Measurements from ENCODE around the gene FBXO40. TPM values are rescaled to one million over a fixed set of nuclear protein-coding genes. Genes with fewer than 3 reads are reported as not detected.

Gene FBXO40
- polyA plus RNA-seq, 1 donor: 2.6 TPM

DNA sequence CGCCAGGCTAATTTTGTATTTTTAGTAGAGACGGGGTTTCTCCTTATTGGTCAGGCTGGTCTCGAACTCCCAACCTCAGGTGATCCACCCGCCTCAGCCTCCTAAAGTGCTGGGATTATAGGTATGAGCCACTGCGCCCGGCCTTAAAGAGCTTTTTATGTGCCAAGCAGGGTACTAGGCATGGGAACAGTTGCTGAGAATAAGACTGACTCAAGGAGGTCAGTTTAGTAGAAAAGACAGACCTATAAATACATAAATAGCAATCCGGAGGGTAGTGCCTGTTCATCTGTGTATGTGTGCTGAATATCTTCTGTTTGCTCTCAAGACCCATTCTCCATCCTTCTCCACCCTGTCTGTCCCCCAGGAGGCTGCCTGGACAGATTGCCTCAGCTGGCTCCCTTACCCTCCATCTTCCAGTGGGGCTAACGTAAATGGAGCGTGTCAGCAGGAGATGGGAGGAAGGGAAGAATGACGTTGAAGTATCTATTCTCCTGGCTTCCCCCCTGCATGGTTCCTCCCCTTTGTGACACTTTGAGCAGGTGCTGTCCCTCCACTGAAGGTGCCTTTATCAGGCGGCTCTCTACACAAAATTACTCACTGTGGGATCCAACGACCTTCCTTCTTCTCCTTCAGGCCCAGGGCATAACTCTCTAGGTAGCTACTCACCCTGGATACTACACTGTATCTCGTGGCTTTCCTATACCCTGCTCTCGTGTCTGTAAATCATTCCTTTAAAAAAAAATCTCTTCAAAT lies 31.1 kb downstream of the FBXO40 start:
- no peak for DNase-seq

- DNase-seq: no peak
Observed at GRCh38 chr3:121626495-121626894, 33.3 kb downstream of the FBXO40 start.

GRCh38 chr3:121627211-121627610 lies 34.0 kb downstream of the FBXO40 start:
- no peak for DNase-seq

GRCh38 chr3:121627622-121628021 lies 34.4 kb downstream of the FBXO40 start:
- DNase-seq: no peak

DNA sequence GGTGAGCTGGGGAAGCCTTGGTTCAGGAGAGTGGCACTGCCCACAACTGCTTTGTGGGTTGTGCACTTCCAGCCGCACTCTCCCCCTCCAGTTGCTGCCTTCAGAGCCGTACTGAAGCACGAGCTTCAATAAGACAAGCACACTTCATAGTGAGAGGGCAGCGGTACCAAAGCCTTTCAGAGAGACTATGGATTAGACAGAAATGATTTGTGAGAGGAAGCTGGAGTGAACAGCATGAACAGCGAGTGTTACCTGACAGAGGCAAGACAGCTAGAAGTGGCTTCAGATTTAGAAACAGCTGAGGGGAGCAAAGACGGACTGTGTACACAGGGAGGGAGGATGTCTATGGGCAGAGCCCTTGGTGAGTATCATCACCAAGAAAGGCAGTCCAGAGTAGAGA lies 36.4 kb downstream of the FBXO40 start:
- no peak for DNase-seq

- DNase-seq: no peak
Observed at GRCh38 chr3:121630355-121630754, 37.2 kb downstream of the FBXO40 start.

- DNase-seq: no peak
Observed at GRCh38 chr3:121637922-121638321, 44.7 kb downstream of the FBXO40 start.

GRCh38 chr3:121641127-121641526 lies 47.9 kb downstream of the FBXO40 start:
- no peak for DNase-seq

- DNase-seq: no peak
Observed at GRCh38 chr3:121642601-121643314, 49.6 kb downstream of the FBXO40 start.

GRCh38 chr3:121645054-121645453 lies 51.9 kb downstream of the FBXO40 start:
- no peak for DNase-seq

DNA sequence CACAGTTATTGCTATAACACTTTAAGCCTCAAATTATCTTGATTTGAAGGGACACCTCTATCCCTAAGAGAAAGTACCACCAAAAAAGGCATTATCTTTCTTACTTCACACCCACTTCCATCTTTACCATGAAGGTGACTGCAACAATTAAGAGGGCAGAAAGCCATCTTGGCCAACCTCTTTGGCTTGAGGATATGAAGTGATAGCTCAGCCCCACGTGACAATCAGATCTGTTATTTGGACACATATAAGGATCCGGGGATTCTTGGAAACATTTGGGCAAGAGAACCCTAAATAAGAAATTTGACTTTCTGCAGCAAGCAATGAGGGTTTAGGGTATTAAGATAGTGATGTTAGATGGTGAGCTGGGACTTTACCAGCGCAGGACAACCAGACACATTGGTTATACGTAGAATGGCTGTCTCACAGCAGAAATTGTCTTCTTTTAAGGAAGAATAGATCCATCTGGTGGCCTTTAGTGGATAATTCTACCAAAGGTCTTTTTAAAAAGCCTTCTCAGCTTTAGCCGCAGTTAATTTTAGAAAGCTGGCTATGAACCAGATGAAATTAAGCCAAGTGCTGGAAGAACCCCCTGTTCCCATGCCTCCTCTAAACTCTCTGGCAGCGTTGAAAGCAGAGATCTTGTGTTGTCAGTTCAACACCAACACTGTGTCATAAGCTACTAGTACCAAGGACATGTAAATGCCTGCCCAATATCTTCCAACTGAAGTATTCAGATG lies 55.2 kb downstream of the FBXO40 start:
- no peak for DNase-seq

GRCh38 chr3:121649645-121650044 lies 56.5 kb downstream of the FBXO40 start:
- no peak for DNase-seq

DNA sequence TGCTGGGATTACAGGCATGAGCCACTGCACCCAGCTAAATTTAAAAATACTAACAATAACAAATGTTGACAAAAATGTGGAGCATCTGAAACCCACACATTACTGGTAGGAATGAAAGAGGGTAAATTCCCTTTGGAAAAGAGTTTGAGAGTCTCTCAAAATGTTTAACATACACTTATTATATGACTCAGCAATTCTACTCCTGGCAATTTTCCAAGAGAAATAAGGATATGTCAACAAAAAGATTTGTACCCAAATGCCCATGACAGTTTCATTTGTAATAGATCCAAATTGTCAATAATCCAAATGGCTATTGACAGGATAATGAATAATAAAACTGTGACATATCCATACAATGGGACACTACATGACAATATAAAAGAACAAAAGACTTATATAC lies 58.5 kb downstream of the FBXO40 start:
- DNase-seq: no peak

DNA sequence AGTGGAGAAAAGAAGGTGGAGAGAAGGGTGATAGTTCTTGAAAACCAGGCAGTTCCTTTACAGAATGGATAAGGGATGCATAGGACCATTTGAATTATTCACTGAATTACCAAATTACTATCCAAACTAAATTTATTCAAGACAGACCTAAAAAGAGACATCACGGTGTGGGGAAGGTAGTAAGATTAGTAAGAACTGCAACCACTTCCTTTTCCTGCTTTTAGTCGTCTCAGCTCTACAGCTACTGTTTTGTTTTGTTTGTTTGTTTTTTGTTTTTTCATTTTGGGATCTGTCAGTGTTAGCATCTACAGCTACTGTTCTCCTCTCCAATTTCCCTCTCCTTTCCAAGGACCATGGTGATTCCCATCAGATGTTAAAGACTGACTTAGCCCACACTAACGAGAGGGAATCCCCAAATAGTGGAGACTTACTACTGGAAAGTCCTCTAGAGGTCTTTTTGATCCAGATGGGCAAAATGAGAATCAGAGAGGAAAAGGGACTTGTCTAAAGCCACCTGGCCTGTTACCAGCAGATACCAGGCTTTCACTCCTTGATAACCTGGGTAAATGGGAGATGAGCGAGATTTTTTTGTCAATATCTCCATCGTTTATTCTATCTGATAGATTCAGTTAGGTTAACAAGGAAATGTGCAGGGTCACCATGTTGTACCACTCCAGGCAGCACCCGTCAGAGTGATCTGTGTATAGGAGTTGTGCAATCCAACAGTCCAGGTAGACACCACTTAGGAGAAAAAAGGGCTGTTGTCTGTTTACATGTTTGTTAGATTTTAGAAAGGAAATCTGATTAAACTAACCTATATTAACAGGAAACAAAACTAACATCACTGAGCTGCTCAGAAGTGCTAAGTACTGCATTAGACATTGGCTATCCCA lies 61.6 kb downstream of the FBXO40 start:
- no peak for DNase-seq

DNA sequence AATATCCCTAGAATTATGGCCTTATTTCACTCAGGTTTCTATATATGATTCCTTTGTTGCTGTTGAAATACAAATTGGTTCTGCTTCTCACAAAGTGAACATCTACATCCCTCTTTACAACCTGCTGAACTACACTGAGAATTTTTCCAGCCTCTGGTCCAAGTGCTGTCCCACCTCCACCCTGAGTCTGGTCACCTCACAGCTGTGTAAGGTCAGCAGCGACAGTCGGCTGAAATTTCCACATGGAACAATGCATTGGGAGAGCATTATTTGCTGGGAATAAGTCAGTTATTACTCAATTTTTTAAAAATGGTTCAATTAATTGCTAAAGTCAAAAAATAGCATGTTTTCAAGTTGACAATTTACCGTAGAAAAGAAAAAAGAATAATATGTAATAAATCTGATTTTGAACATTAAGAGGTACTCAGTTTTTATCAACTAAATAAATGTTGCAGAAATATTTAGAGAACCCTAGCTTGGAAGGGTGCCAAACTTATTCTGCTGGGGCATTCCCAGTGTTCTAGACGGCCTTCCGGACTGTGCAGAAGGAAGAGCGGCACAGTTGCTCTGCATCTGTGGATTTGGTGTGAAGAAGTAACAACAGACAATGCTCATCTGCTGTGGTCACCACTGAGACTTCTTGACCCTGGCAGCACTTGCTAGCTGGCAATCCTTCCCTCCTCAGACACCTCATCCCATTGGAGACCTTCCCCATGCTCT lies 65.7 kb downstream of the FBXO40 start:
- no peak for DNase-seq

- no peak for DNase-seq
Observed at GRCh38 chr3:121659586-121659985, 66.4 kb downstream of the FBXO40 start.

DNA sequence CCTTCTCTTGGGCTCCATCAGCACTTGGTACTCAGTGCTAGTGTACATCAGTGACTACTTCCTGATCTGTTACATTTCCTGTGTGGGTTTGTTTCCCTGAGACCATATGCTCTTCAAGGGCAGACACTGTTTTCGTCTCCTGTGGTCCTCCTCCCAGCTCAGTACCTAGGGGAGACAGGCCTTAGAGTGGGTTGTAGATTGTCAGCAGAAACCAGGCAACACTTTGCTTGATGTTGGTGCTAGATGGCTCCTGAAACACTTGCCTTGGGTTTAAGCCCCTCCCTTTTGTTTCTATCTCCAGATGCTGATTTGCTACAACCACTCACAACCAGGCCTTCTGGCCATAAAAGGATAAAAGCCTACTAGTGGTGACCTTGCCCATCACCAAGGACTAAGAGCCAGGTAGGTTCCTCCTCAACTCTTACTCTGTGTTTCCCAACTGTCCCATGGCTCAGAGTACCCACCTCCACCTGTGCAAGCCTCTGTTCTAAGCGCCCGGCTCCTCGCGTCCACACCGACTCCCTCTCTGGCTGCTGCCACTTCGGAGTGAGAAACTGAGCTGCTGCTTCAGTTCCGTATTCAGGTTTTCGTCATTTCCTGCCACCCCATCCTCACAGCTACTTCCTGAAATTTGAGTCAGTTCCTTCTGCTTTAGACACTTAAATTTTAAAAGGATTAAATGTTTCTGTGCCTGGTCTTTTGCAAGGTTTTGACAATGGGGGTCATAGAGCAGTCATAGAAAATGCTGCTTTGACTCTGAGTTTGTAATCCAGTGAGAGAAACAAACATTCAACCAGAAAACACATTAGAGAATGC lies 67.4 kb downstream of the FBXO40 start, which contains the start of gene HCLS1:
Gene HCLS1 (minus strand): TSS at position 548 of the 816 bp plus-strand sequence. CDS start 2,556 bp downstream, outside the sequence.
- DNase-seq: peak; percentile 17

DNA sequence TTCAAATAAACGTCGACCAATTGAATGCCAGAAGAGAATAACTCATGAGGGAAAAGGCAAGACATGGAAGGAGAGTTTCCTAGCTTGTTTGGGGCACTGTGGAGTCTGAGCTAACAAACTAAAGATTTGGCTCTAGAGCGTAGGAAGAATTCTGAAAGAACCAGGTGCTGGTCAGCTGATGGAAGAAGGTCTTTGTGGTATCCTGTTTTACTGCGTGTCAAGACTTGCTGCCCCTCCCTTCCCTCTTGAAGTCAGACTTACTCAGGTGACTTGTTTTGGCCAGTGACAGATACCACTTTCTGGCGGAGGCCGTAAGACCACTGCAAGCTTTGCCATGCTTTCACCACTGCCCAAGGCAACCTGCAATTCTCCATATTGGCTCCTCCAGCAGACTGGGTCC lies 68.2 kb downstream of the FBXO40 start:
- DNase-seq: no peak

DNA sequence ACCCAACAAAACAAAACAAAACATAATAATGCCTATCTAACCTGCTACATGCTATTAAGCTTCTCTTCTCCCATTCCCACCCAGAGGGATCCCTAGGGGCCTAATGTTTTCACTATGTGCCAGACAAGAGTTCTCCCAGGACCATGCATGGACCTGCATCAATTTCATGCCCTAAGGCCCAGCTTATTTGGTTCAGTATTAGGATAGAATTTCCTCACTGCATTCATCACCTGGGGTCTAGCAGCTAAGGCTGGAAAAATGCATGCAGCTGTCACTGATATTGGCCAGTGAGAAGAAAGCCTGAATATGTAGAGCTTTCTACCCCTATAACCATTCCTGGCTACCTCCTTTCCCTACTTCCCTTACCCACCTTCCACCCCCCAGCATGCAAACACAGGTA lies 69.6 kb downstream of the FBXO40 start:
- no peak for DNase-seq

DNA sequence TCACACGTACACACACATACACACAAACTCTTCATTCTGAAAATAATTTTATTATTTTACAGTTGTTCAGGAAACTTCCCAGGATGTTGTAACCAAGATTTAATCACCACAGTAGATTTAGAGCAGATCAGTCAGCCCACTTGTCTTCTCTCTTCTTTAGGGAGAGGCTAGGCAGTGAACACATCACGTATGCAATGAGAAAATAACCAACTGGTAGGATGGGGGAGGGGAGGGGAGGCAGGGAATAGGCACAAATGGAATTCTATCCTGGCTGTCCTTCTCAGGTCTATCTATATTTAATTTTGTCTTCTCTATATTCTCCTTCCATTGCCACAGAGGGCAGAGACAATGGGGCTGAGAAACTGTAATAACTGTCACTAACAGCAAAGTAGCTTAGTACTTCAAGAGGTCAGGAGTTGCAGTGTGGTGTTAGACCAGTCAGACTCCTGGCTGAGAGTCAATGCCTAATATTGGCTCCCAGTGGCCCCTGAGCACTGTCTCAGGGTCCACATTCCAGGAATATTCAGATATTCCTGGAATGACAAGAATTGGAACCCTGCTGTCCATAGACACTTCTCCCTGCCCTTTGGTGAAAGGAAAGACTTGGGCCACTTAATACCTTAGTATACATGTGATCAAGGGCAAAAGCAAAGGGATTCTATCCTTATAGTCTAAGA lies 70.1 kb downstream of the FBXO40 start:
- DNase-seq: no peak
